Thyroid gland (tissue), 4 donors: ENCODE measurements around the gene PITPNC1.
"Not testable (repeated sequence)": the region's sequence is repeated elsewhere in the genome, so short reads cannot be mapped to it uniquely, and the experiment has no call there.

Source experiments
- CTCF ChIP-seq, 6 experiments: fragments of 200-600 bp in 3 of 6; fragments of 450-650 bp in 3 of 6; sonication (generic) in 3 of 6; IDR thresholded peaks; one replicate each; pipeline ENCODE4 v1.5.1; 2016 to 2019; ENCODE audit warnings: antibody characterized with exemption in 6 of 6, mild to moderate bottlenecking in 2 of 6, inconsistent platforms in 1 of 6, moderate library complexity in 1 of 6
- POLR2A ChIP-seq, 2 donors: fragments of 450-650 bp; IDR thresholded peaks; one replicate each; pipeline ENCODE4 v1.6.1; 2017; ENCODE audit warnings: antibody characterized with exemption in 2 of 2, mild to moderate bottlenecking in 2 of 2, moderate library complexity in 1 of 2

GRCh38 chr17:67408455-67408830 is 31.4 kb downstream of the PITPNC1 start:
- not testable (repeated sequence) for TF ChIP-seq CTCF, POLR2A (IDR thresholded peaks at IDR 0.05)
